ENCODE data around the gene ZC3H13.

The ZC3H13 gene

GRCh38 chr13:45940061-45940460 is 112.5 kb downstream of the ZC3H13 start:
- no peak for DNase-seq (ENCODE audit: low read depth in 2 of 2)

GRCh38 chr13:45936621-45937020 is 115.9 kb downstream of the ZC3H13 start:
- DNase-seq (ENCODE audit: low read depth in 2 of 2), result no peak

DNA sequence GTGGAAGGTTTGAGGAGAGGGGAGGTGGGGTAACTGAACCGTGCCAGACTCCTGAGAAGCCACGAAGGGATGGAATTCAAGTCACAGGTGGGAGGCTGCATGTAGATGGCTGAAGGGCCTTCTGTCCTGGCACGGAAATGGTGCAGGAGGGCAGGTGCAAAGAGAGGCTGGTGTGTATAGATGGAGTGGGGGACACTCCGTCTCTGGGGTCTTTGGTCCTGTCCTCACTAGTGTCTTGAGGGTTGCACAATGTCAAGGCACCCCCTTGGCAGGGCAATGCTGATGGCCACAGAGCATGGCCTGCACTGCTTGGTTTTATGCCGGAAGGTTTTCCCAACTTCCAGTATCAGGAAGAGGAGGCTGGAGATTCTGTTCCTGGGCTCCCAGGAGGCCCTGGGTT is 118.3 kb downstream of the ZC3H13 start:
- no peak for DNase-seq (ENCODE audit: low read depth in 2 of 2)

DNA sequence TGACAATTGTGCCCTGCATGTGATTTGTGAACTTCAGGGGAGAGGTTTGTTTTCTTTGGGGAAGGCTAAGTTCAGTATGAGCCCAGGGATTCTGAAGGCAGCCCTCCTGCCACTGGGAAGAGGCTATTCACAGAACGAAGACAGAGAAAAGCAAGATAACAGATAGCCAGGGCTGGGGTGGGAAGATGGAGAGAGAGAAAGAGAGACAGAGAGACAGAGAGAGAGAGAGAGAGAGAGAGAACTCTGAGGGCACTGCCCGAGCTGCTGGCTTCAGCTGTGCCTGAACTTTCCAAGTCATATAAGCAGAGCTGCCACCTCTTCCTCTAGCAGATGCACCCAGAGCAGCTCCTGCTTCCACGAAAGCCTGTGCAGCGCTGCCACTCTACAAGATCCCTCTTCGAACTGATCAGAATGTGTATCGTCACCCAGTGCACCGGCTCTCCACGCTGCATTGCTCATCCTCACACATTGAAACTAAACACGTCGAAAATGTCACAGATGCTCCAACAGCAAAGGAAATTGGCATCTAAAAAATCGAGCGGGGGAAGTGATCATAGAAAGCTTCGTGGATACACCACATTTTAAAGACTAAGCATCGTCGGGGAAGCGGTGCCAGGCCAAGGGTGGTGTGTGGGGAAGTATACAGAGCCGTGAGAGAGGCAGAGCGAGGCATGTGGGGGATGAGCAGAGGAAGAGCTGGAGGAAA is 119.2 kb downstream of the ZC3H13 start:
- DNase-seq (ENCODE audit: low read depth in 2 of 2), result no peak

GRCh38 chr13:45932676-45933075 is 119.9 kb downstream of the ZC3H13 start:
- no peak for DNase-seq (ENCODE audit: low read depth in 2 of 2)

GRCh38 chr13:45932172-45932571 is 120.4 kb downstream of the ZC3H13 start:
- no peak for DNase-seq (ENCODE audit: low read depth in 2 of 2)

DNA sequence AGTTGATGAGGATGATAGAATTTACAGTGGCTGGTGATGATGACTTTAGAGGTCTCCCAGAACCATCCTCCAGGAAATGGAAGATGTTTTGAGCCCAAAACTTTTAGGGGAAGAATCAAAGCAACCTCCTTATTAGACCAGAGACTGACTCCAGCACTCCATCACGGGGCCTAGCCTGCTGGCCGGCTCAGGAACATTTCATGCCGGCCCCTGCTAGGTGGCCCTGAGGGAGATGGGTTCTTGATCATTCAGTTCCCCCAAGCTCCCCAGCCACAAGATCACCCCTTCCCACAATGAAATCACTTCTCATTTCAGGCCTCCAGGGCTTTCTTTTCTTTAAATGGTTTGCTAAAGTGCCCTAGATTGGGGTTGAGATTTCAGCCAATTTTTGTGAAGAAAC is 121.3 kb downstream of the ZC3H13 start:
- DNase-seq (ENCODE audit: low read depth in 2 of 2), result no peak

DNA sequence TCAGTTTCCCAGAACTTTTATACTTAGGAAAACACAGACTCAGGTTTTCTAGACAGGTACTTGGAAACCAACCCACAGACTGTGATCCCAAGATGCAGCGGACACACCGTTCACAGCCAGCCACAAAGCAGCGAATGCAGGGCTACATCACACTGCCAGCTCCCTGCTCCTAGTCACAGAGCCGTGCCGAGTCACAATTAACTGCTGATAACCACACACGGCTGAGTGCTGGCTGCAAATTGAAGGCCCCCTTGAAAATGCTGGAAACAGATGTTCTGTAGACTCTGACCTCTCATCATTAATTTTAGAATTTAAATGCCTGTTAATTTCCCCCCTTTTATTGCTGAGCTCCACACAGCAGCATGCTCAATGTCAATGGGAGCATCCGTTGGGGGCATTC is 122.4 kb downstream of the ZC3H13 start:
- no peak for DNase-seq (ENCODE audit: low read depth in 2 of 2)

- no peak for DNase-seq (ENCODE audit: low read depth in 2 of 2)
Measured at GRCh38 chr13:45928843-45929242, 123.7 kb downstream of the ZC3H13 start.

DNA sequence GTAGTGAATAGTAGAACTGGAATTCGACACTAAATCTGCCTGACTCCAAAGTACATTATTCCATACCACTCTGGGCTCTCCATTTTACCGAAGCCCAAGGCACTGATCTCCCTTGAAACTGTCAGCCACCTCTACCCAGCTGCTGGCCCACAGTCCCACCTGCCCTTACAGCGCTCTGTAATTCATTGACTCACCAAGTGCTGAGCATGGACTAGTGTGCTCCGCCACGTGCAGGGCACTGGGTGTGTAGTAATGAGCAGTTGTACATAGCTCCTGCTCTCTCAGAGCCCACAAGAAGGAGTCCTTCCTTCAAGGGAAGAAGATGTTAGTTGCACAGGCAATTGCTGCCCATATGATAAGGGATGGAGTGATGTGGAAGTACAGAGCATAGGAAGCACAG is 124.4 kb downstream of the ZC3H13 start:
- no peak for DNase-seq (ENCODE audit: low read depth in 2 of 2)

DNA sequence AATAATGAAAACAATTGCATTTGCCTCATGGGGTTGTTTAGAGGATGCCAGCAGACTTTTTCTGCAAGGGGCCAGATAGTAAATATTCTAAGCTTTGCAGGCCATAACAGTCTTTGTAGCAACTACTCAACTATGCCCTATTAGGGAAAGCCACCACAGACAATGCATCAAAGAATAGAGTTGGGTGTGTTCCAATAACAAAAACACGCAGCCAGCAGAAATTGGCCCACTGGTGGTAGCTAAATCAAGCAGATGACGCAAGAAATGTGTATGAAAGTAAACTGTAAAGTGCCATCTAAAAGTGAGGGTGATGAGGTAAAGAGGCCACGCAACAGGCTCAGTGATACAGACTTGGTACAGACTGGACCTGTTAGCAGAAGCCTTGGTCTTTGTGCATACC is 125.8 kb downstream of the ZC3H13 start:
- DNase-seq (ENCODE audit: low read depth in 2 of 2), result no peak

DNA sequence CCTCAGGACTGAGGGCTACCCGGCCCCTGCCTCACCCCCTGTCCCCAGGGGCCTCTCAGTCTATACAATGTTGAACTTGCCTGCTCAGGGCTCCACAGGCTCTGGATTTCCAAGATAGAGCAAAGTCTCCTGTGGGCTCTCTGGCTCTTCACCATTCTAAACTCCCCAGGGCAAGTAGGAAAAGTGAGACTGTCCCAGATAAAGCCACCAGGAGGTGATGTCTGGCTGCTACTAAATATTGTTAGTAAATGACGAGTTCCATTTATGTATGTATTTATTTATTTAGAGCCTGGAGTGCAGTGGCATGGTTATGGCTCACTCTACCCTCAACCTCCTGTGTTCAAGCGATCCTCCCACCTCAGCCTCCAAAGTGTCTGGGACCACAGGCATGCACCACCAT is 127.4 kb downstream of the ZC3H13 start:
- no peak for DNase-seq (ENCODE audit: low read depth in 2 of 2)

GRCh38 chr13:45921162-45921736 is 131.3 kb downstream of the ZC3H13 start:
- DNase-seq (ENCODE audit: low read depth in 2 of 2), result no peak

DNA sequence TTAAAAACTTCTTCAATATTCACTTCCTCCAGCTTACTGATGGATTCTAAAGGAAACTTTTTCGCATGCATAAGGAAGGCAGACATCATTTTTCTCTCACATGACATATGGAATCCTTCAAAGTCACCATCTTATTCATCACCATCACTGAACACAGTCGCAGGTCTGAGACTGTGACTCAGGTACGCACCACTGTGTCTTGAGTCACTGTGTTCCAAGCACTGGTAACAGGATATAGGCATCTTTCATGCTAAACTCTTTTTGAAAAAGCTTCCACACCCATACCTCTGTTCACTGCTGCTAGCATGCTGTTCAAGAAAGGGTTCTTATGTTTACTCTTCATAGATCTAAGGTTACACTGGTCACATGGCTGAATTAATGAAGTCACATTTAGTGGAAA is 133.9 kb downstream of the ZC3H13 start:
- no peak for DNase-seq (ENCODE audit: low read depth in 2 of 2)

DNA sequence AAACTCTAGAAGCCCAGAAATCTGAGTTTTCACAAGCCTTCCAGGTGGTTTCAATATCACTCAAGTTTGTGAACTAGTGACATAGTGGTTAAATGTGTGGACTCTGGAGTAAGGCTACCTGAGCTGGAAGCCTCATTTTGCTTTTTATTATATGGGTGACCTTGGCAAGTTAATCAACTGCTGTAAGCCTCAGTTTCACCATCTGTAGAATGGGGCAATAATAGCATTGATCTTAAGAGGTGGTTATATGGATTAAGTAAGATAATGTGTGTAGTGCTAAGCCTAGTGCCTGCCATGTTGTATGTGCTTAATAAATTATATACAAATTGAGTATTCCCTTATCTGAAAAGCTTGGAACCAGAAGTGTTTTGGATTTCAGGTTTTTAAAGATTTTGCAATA is 135.5 kb downstream of the ZC3H13 start:
- DNase-seq (ENCODE audit: low read depth in 2 of 2), result no peak

DNA sequence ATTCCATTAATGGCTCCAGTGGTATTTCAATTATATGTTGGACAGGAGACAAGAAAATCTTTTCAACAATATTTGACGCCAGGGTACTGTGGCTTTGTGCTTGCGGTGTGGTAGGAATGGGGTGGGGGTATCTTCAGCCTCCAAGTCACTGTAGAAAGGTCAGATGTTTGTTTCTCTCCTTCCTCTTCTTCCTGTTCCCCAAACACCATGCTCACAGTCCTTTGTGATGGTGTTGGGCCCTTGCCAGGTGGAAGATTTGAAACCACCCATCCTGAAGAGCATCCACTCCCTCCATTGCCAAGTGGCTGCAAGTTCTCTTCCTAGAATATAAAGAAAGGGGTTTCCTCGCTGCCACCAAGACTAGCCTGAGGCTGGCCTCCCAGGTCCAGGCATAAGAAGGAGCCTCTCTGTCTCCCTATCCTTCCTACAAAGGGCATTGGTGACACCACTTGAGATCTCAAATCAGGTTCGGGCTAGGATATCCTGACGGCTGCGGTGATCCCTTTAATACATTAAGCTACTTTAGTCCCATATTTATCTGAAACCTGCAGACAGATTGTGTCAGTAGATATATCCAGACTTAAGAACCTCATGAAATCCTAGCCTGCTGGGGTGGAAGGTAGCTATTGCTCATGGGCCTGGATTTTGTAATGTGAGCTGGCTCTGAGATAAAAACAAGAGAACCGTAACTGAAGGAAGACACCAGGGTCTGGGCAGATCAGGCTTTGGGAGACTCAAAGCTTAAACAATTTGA is 136.7 kb downstream of the ZC3H13 start:
- no peak for DNase-seq (ENCODE audit: low read depth in 2 of 2)

- no peak for DNase-seq (ENCODE audit: low read depth in 2 of 2)
Measured at GRCh38 chr13:45909673-45910072, 142.9 kb downstream of the ZC3H13 start.

DNA sequence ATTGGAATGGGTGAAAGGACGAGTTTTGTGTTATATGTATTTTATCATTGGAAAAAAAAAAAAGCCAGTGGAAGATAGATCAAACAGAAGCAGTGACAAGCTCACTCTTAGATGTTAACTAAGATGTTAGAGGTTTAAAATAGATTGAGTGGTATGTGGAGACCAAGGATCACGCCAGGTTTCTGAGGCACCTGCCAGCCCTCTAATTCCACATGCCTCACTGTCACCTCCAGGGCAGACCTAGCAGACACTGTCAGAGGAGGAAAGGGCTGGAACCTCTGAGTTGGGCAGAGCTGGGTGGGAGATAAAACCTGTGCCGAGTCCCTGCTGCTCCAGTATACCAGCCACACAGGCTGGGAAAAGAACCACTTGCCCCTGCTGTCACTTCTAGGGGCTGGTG is 143.5 kb downstream of the ZC3H13 start:
- DNase-seq (ENCODE audit: low read depth in 2 of 2), result no peak

DNA sequence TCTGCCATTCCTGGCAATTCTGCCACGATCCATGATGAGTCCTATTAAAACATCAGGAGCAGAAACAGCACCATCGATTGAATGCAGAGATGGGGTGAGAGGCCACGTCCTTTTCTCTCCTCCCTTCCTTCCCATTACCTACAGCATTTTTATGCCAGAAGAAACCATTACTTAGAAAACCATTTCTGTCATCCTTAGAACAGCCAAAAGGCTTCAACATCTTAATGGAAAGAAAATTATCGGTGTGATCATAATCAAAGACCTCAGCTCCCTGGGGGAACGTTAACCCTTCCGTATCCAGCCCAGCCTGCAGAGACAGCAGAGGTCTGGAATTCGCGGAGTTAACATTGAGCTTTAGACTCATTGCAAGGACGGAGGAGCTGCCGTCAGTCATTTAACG is 145.0 kb downstream of the ZC3H13 start:
- DNase-seq (ENCODE audit: low read depth in 2 of 2), result no peak

All from stimulated activated CD8-positive, alpha-beta memory T cell treated with anti-CD3 and anti-CD28 coated beads, Interleukin-7, amount 100 ng/mL, for 1 hour (primary cell).